Smooth muscle cell (in vitro differentiated cells): ENCODE measurements around the gene ARSI. TPM values are rescaled to one million over a fixed set of nuclear protein-coding genes. Genes with fewer than 3 reads are reported as not detected.

ENCODE experiments used
- DNase-seq: peaks from one replicate; lab custom pipeline; 2025; ENCODE audit not compliant: unreplicated experiment; lab: John Stamatoyannopoulos, UW
- H2AFZ ChIP-seq: fragments of 200-600 bp; sonication (generic); 2 replicates; pipeline ENCODE4 v1.6.0; 2016; ENCODE audit warnings: antibody characterized with exemption, low read depth, mild to moderate bottlenecking
- H3F3A ChIP-seq: fragments of 200-600 bp; sonication (generic); 2 replicates; pipeline ENCODE4 v1.6.0; 2017; ENCODE audit warnings: antibody characterized with exemption, low read depth
- H3K27ac ChIP-seq: fragments of 200-600 bp; sonication (generic); 2 replicates; pipeline ENCODE4 v1.5.1; 2016; ENCODE audit warnings: low read depth, mild to moderate bottlenecking
- H3K27me3 ChIP-seq: fragments of 200-600 bp; sonication (generic); 2 replicates; pipeline ENCODE4 v1.6.1; 2016; ENCODE audit warnings: low read depth, mild to moderate bottlenecking
- H3K36me3 ChIP-seq: fragments of 200-600 bp; sonication (generic); 2 replicates; pipeline ENCODE4 v1.5.1; 2016; ENCODE audit warnings: low read depth
- H3K4me1 ChIP-seq: fragments of 200-600 bp; sonication (generic); 2 replicates; pipeline ENCODE4 v1.5.1; 2016; ENCODE audit warnings: low read depth
- H3K4me2 ChIP-seq: fragments of 200-600 bp; sonication (generic); 2 replicates; pipeline ENCODE4 v1.6.0; 2016; ENCODE audit warnings: mild to moderate bottlenecking
- H3K4me3 ChIP-seq: fragments of 200-600 bp; sonication (generic); 2 replicates; pipeline ENCODE4 v1.5.1; 2016; ENCODE audit warnings: mild to moderate bottlenecking
- H3K79me2 ChIP-seq: fragments of 200-600 bp; sonication (generic); 2 replicates; pipeline ENCODE4 v1.6.0; 2016; ENCODE audit warnings: low read depth, mild to moderate bottlenecking
- H3K9ac ChIP-seq: fragments of 200-600 bp; sonication (generic); 2 replicates; pipeline ENCODE4 v1.6.0; 2016; ENCODE audit warnings: low read depth
- H3K9me3 ChIP-seq: fragments of 200-600 bp; sonication (generic); replicated peaks from 2 replicates; pipeline ENCODE4 v1.5.1; 2016; ENCODE audit warnings: low read depth
- H4K20me1 ChIP-seq: fragments of 200-600 bp; sonication (generic); 2 replicates; pipeline ENCODE4 v1.6.0; 2016; ENCODE audit warnings: low read depth
- CTCF ChIP-seq: fragments of 200-600 bp; sonication (generic); IDR thresholded peaks from 2 replicates; pipeline ENCODE4 v1.5.1; 2017; ENCODE audit warnings: borderline replicate concordance, mild to moderate bottlenecking, antibody characterized with exemption; ENCODE audit not compliant: insufficient read depth, poor library complexity, severe bottlenecking
- WGBS: methylation state at CpG from one replicate; pipeline ENCODE4 v1.1.7; 2016; ENCODE audit warnings: low lambda C conversion rate; 5-methylcytosine and 5-hydroxymethylcytosine counted together
- polyA plus RNA-seq: library from polyadenylated mRNA; unstranded; fragments of >200 nt; fragmentation: Nextera tagmentation; extraction: Ambion mirVana; gene quantifications from 2 replicates; pipeline ENCODE4 v1.2.1, GENCODE V29; 2016
- total RNA-seq: library from RNA; depleted of rRNA; stranded (reverse); fragments of >200 nt; gene quantifications from 2 replicates; pipeline ENCODE4 v1.2.3, GENCODE V29; 2014

Gene ARSI
- total and polyA plus RNA-seq, 2 experiments from 2014 or later, result 68.9 to 87.6 TPM

GRCh38 chr5:150278916-150279315 lies 23.8 kb downstream of the ARSI start:
- 46% methylated on average over 6 of the region's 6 CpGs for WGBS
- Histone ChIP-seq H3F3A (no peaks in the 10 kb centered on the region), H3K27me3 (no peaks in the 10 kb centered on the region), H3K36me3 (no peaks in the 10 kb centered on the region), H3K4me1 (no peaks in the 10 kb centered on the region), H3K9ac (no peak overlapping the region), H3K4me3 (no peak overlapping the region), H3K4me2 (peak overlapping the region; percentile 31), H4K20me1 (no peaks in the 10 kb centered on the region), H3K79me2 (no peaks in the 10 kb centered on the region), H3K9me3 (no peaks in the 10 kb centered on the region), H3K27ac (peak overlapping the region; percentile 49), H2AFZ (no peak overlapping the region)
- TF ChIP-seq CTCF, result no peak
- DNase-seq, result no peak

GRCh38 chr5:150278046-150278730 lies 24.5 kb downstream of the ARSI start:
- Histone ChIP-seq H3K9ac (no peak overlapping the region), H3K27me3 (no peaks in the 10 kb centered on the region), H3K4me3 (no peak overlapping the region), H3K79me2 (no peaks in the 10 kb centered on the region), H3K4me1 (no peaks in the 10 kb centered on the region), H3K27ac (peak overlapping the region; percentile 49), H4K20me1 (no peaks in the 10 kb centered on the region), H3K36me3 (no peaks in the 10 kb centered on the region), H3K9me3 (no peaks in the 10 kb centered on the region), H3K4me2 (peak overlapping the region; percentile 31), H3F3A (no peaks in the 10 kb centered on the region), H2AFZ (no peak overlapping the region)
- 69% methylated on average over 6 of the region's 7 CpGs for WGBS
- DNase-seq, result no peak
- no peak for TF ChIP-seq CTCF

GRCh38 chr5:150277043-150277442 lies 25.7 kb downstream of the ARSI start:
- H3K36me3 ChIP-seq, result no peaks in the 10 kb centered on the region
- H4K20me1 ChIP-seq, result no peaks in the 10 kb centered on the region
- no peaks in the 10 kb centered on the region for H3K27me3 ChIP-seq
- no peaks in the 10 kb centered on the region for H3K4me1 ChIP-seq
- no peak overlapping the region for H3K4me3 ChIP-seq
- no peak overlapping the region for H2AFZ ChIP-seq
- H3K9ac ChIP-seq, result no peak overlapping the region
- WGBS, result 58% methylated on average over 4 of the region's 4 CpGs
- H3K4me2 ChIP-seq, result no peak overlapping the region
- H3F3A ChIP-seq, result no peaks in the 10 kb centered on the region
- no peak for TF ChIP-seq CTCF
- no peak for DNase-seq
- H3K79me2 ChIP-seq, result no peaks in the 10 kb centered on the region
- H3K9me3 ChIP-seq, result no peaks in the 10 kb centered on the region
- no peak overlapping the region for H3K27ac ChIP-seq

GRCh38 chr5:150274811-150275210 lies 27.9 kb downstream of the ARSI start:
- Histone ChIP-seq H3K4me1 (no peaks in the 10 kb centered on the region), H3K27ac (no peak overlapping the region), H4K20me1 (no peaks in the 10 kb centered on the region), H2AFZ (no peak overlapping the region), H3K36me3 (no peaks in the 10 kb centered on the region), H3K4me3 (no peak overlapping the region), H3K9ac (no peak overlapping the region), H3K27me3 (no peaks in the 10 kb centered on the region), H3K79me2 (no peaks in the 10 kb centered on the region), H3K4me2 (no peak overlapping the region), H3K9me3 (no peaks in the 10 kb centered on the region), H3F3A (no peaks in the 10 kb centered on the region)
- TF ChIP-seq CTCF, result no peak
- WGBS, result 74% methylated on average over 4 of the region's 4 CpGs
- no peak for DNase-seq
